Uterus (tissue), 2 donors: Measurements from ENCODE around the gene RIOX2.

Experiments
- POLR2A ChIP-seq, 2 donors: fragments of 450-650 bp; IDR thresholded peaks; one replicate each; pipeline ENCODE4 v1.6.1; 2016; ENCODE audit warnings: antibody characterized with exemption in 2 of 2, mild to moderate bottlenecking in 1 of 2, moderate library complexity in 1 of 2
- TF ChIP-seq, protein P1 (sequence below), 4 experiments: fragments of 200-600 bp in 2 of 4; fragments of 450-650 bp in 2 of 4; sonication (generic) in 2 of 4; IDR thresholded peaks; one replicate each; pipeline ENCODE4 v1.5.1; 2016 to 2019; ENCODE audit warnings: antibody characterized with exemption in 4 of 4, mild to moderate bottlenecking in 2 of 4, moderate library complexity in 1 of 4

DNA sequence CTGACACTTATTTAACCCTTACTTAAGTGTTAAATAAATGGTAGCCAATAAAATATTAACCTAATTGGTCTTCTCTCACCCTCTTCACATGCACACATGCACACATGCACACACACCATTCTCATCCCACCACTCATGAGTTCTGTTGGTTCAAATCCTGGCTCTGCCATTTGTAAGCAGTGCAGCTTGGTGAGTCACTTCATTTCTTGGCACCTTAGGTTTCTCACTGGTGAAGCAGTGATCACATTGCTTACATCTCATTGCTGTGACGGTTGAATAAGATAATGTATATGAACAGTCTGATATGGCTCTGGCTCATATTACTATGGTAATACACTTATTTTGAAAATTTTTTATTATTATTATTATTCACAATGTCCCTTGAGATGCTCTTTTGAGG is 33.8 kb downstream of the RIOX2 start:
- TF ChIP-seq, protein P1, sequence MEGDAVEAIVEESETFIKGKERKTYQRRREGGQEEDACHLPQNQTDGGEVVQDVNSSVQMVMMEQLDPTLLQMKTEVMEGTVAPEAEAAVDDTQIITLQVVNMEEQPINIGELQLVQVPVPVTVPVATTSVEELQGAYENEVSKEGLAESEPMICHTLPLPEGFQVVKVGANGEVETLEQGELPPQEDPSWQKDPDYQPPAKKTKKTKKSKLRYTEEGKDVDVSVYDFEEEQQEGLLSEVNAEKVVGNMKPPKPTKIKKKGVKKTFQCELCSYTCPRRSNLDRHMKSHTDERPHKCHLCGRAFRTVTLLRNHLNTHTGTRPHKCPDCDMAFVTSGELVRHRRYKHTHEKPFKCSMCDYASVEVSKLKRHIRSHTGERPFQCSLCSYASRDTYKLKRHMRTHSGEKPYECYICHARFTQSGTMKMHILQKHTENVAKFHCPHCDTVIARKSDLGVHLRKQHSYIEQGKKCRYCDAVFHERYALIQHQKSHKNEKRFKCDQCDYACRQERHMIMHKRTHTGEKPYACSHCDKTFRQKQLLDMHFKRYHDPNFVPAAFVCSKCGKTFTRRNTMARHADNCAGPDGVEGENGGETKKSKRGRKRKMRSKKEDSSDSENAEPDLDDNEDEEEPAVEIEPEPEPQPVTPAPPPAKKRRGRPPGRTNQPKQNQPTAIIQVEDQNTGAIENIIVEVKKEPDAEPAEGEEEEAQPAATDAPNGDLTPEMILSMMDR (IDR thresholded peaks at IDR 0.05), result no peak
- no peak for TF ChIP-seq POLR2A (IDR thresholded peaks at IDR 0.05)
